ENCODE measurements around the gene ATP6V1E1. TPM values are rescaled to one million over a fixed set of nuclear protein-coding genes. Genes with fewer than 3 reads are reported as not detected.

Gene ATP6V1E1
- total RNA-seq, 4 donors from 2014 or later = 150 to 194 (median 168) TPM

- TF ChIP-seq CTCF (IDR thresholded peaks at IDR 0.05) (no peak), EP300 (IDR thresholded peaks at IDR 0.05) (no peak), POLR2A (IDR thresholded peaks at IDR 0.05; ENCODE audit: low read depth) (no peak)
- WGBS = 89% methylated on average over 11 of the region's 11 CpGs
- no peaks in the 10 kb centered on the region for H3K27me3 ChIP-seq
- no peak overlapping the region for H3K4me3 ChIP-seq
- intact Hi-C loops (cut with DNase I) = no loop called here
- H3K27ac ChIP-seq (replicated peaks in 1 of 4) = no peak overlapping the region
- peaks cover 34 to 62% (median 40%) of the 10 kb centered on the region in 4 donors for H3K36me3 ChIP-seq
- no peaks in the 10 kb centered on the region for H3K9me3 ChIP-seq
- no peak for DNase-seq (ENCODE audit: extremely low spot score)
- H3K4me1 ChIP-seq = peaks cover under 1 to 7% (median 3%) of the 10 kb centered on the region in 4 donors
Measured at GRCh38 chr22:17588606-17589005, 39.9 kb downstream of the ATP6V1E1 start.

- WGBS = 78% methylated on average over 14 of the region's 14 CpGs
- H3K36me3 ChIP-seq = peaks cover 27 to 61% (median 30%) of the 10 kb centered on the region in 4 donors
- H3K27me3 ChIP-seq = no peaks in the 10 kb centered on the region
- no peak overlapping the region for H3K4me3 ChIP-seq
- no peaks in the 10 kb centered on the region for H3K9me3 ChIP-seq
- no peak for TF ChIP-seq EP300 (IDR thresholded peaks at IDR 0.05)
- TF ChIP-seq POLR2A (IDR thresholded peaks at IDR 0.05; ENCODE audit: low read depth) = no peak
- no peak for TF ChIP-seq POLR2AphosphoS5 (IDR thresholded peaks at IDR 0.05)
- no peak for TF ChIP-seq CTCF (IDR thresholded peaks at IDR 0.05)
- H3K27ac ChIP-seq (replicated peaks in 1 of 4) = no peak overlapping the region
- H3K4me1 ChIP-seq = peaks cover 0 to 2% (median 0%) of the 10 kb centered on the region in 4 donors
- DNase-seq (ENCODE audit: extremely low spot score) = no peak
- intact Hi-C loops (cut with DNase I) = loop anchor here (1.0 kb wide), 1 partner anchor 9 kb away; no protein-coding TSS in a partner anchor
Measured at GRCh38 chr22:17587629-17588028, 40.9 kb downstream of the ATP6V1E1 start.

GRCh38 chr22:17586831-17587440 lies 41.6 kb downstream of the ATP6V1E1 start:
- intact Hi-C loops (cut with DNase I) = loop anchor here (1.0 kb wide), 1 partner anchor 9 kb away; no protein-coding TSS in a partner anchor
- H3K4me1 ChIP-seq = peaks cover 0 to 2% (median 0%) of the 10 kb centered on the region in 4 donors
- TF ChIP-seq POLR2A (IDR thresholded peaks at IDR 0.05; ENCODE audit: low read depth) (no peak), CTCF (IDR thresholded peaks at IDR 0.05) (no peak), POLR2AphosphoS5 (IDR thresholded peaks at IDR 0.05) (no peak), EP300 (IDR thresholded peaks at IDR 0.05) (no peak)
- no peak overlapping the region for H3K27ac ChIP-seq (replicated peaks in 1 of 4)
- H3K4me3 ChIP-seq = no peak overlapping the region
- no peak for DNase-seq (ENCODE audit: extremely low spot score)
- no peaks in the 10 kb centered on the region for H3K9me3 ChIP-seq
- 79% methylated on average over 8 of the region's 14 CpGs for WGBS
- no peaks in the 10 kb centered on the region for H3K27me3 ChIP-seq
- H3K36me3 ChIP-seq = peaks cover 20 to 59% (median 23%) of the 10 kb centered on the region in 4 donors

- 84% methylated on average over 8 of the region's 10 CpGs for WGBS
- H3K36me3 ChIP-seq = peaks cover 0 to 33% (median 2%) of the 10 kb centered on the region in 4 donors
- DNase-seq (ENCODE audit: extremely low spot score) = no peak
- intact Hi-C loops (cut with DNase I) = no loop called here
- TF ChIP-seq EP300 (IDR thresholded peaks at IDR 0.05) = no peak
- no peak for TF ChIP-seq CTCF (IDR thresholded peaks at IDR 0.05)
- no peak for TF ChIP-seq POLR2A (IDR thresholded peaks at IDR 0.05; ENCODE audit: low read depth)
- TF ChIP-seq POLR2AphosphoS5 (IDR thresholded peaks at IDR 0.05) = no peak
- H3K4me3 ChIP-seq = no peak overlapping the region
- H3K4me1 ChIP-seq = peaks cover 2 to 6% (median 4%) of the 10 kb centered on the region in 4 donors
- H3K27me3 ChIP-seq = peaks cover 0 to 9% (median 0%) of the 10 kb centered on the region in 4 donors
- no peak overlapping the region for H3K27ac ChIP-seq (replicated peaks in 1 of 4)
- H3K9me3 ChIP-seq = no peaks in the 10 kb centered on the region
Measured at GRCh38 chr22:17583151-17583550, 45.4 kb downstream of the ATP6V1E1 start.

All from esophagus muscularis mucosa (tissue), 4 donors.